GM18868 (cell line): ENCODE data around the gene BANP.
"Not testable (repeated sequence)": the region's sequence is repeated elsewhere in the genome, so short reads cannot be mapped to it uniquely, and the experiment has no call there.

Experiments used
- ATAC-seq: cut with Tn5 transposase; IDR thresholded peaks from one replicate; pipeline ENCODE4 v1.9.1; 2021; ENCODE audit warnings: mild to moderate bottlenecking, moderate library complexity; ENCODE audit not compliant: unreplicated experiment

The BANP gene

DNA sequence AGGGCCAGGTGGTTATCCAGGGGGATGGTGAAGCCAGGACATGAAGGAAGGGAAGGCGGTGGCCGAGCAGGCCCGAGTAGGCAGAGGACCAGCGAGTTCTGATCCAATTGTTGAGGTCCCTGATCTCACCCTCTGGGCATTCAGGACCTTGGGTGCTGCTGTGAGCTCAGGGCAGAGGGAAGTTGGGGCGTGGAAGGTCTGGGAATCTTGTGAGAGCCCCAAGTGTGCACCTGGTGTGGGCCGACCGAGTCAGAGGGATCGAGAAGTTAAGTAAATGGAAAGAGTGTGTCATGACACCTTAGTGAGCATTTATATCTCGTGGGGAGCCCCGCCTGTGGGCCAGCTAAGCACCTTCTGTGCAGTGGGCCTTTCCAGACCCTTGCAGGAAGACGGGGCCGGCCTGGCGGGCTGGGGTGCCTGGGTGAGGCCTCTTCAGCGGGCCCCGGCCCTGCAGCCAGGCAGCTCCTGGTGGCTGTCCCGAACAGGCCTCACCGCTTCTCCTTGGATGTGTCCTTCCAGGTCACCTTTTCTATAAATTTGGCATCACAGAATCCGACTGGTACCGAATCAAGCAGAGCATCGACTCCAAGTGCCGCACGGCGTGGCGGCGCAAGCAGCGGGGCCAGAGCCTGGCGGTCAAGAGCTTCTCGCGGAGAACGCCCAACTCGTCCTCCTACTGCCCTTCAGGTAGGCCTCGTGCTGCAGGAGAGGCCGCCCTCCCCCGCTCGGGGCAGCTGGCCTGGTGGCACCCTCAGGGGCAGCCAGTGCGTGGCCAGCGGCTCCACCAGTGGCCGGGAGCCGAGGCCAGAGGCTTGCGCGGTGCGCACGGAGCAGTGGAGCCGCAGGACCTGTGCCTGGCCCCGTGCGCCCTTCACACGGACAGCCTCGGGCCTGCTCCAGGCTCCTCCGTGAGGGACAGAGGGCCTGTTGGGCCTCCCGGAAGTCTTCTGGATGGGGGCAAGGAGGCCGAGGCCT, 76.0 kb downstream of the BANP start:
- no peak for ATAC-seq

DNA sequence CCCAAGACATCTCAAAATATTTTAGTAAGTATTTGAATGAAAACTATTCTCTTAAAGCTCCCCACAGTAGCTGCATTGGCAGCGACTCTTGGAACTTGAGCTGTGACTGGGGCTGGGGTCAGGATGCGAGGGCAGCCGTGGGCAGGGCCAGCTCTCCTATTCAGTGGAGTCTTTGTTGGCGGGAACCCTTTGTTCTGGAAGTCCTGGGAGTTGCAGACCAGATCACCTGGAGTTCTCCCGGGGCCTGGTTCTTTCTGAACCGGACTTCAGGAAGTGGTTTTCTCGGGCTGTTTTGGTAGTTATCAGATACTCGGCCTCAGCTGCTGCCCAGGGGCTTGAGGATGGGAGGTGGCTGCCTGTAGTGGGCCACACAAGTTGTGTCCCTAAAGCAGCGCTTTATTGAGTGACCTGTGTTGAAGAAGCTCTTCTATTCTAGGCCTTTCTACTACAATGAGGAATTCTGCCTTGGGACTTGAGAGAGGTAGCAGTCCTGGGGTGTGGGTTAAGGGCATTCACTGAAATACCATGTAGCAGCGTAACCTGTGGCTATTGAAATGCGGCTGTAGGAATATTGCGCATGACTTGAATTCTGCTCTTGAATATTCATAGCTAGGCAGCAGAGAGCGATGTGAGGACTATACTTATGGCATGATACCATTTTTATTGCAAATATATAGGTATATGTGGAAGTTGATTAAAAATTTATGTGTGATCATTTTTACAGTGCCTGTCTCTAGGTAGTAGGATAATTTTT, 77.1 kb downstream of the BANP start:
- ATAC-seq: not testable (repeated sequence)

DNA sequence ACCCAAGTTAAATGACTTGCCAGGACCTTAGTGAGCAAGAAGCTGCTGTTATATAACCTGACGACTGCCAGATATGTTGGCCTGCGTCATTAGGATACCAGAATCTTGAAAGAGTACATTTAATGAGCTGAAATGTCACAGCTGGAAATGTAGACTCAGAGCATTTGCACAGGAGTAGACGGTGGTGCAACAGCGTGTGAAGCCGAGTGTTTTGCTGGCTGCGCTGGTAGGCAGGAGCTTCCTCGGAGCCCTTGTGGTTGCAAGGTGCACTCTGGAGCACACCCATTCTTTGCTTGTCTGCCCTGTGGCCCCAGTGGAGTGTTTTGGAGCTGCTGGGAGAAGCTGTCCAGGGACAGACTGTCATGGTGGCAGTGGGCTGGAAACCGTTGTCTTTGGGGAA, 79.3 kb downstream of the BANP start:
- no peak for ATAC-seq

DNA sequence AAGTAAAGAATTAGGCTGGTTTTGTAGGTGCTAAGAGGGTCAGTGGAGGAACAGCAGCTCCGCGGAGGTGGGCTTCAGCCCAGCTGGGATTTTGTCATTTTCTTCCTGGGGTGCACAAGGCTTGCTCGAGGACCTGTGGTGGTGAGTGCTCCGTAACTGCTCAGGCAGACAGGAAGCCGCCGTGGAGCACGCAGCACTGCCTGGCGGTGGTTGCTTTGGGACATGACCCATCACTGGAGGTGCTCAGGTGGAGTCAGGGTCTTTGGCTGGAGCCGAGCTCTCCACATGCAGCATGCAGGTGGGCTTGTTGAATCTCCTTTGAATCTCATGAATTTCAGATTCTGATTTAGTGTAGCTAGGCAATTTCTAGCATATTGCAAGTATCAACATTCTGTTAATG, 79.7 kb downstream of the BANP start:
- ATAC-seq: not testable (repeated sequence)

DNA sequence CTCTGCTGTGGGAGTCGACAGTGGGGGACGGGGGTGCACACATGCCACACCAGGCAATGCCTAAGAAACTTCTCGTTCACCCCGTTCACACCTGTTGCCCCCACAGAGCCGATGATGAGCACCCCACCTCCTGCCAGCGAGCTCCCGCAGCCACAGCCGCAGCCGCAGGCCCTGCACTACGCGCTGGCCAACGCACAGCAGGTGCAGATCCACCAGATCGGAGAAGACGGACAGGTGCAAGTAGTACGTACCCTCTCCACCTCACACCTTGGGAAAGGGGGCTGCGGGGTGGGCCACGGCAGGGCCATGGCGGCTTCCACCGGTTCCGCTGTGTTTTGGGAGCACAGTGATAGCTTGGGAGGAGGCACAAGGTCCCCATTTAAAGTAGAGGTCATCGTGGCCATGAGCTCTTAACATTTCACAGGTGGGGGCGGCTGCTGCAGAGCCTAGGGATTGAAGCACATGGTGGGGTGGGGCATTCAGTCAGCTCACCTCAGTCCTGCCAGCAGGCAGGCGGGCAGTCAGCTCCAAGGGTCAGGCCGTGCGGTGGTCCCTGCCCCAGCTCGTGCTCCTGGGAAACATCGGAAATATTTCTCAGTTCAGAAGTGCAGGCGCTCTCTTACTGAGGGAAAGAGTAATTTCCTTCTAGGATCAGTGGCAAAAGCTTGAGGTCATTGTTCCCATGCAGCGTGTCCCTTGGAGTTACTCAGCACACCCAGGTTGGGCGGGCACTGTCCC, 81.9 kb downstream of the BANP start:
- ATAC-seq: not testable (repeated sequence)

DNA sequence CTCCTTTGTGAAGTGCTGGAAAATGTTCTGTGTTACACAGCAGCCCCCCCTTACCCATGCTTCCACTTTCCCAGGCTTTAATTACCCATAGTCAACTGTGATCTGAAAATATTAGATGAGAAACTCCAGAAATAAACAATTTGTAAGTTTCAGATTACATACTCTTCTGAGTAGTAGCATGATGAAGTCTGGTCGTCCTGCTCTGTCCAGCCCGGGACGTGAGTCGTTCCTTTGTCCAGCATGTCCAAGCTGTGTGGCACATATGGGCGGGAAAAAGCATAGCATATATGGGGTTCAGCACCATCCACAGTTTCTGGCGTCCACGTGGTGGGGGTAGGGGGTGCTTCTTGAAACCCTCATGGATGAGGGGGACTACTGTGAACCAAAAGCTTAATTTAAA, 83.5 kb downstream of the BANP start:
- ATAC-seq: no peak

DNA sequence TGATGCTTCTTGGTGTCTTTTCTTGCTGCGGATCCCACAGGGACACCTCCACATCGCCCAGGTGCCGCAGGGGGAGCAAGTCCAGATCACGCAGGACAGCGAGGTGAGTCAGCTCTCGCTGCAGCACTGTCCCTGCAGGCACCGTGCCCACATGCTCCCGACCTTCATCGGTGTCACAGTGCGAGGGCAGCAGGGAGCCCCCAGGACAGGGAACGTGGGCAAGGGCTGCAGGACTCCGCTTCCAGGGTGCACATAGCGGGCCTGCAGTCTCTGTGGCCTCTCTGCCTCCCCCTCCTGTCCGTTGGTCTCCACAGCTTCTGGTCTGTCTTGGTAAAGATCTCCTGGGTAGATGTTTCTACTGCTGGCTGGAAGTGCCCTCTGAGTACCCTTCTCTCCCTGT, 84.1 kb downstream of the BANP start:
- no peak for ATAC-seq

DNA sequence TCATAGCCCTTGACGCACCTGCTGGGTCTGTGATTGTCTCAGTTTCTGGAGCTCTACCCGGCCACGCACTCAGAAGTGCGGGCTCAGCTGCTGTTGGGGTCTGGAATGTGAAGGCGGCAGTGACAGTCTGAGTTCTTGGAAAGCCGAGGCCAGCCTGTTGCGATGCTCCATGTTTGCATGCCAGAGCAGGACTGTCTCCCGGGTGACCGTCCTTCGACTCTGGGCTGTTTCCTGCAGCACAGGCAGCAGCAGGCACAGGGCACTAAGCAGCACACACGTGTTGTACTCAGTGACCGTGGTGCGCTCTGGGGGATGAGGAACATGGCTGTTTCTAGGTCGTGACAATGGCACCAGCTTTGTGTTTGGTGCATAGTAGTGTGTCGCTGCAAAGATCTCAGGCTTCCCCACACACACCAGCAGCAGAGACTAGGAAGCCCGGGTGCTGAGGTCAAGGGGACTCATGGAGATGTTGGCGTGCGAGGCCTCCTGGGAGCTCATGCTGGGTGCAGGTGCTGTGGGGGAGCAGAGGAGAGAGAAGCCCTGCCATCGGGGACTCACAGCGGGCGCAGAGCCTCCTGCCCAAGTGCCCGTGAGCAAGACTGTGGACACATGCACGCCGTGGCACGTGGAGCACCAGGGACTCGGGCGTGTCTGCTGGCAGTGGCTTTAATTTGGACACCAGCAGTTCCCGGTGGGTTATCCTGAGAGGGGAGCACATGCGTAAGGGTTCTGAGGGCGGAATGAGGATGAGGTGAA, 84.8 kb downstream of the BANP start:
- not testable (repeated sequence) for ATAC-seq

DNA sequence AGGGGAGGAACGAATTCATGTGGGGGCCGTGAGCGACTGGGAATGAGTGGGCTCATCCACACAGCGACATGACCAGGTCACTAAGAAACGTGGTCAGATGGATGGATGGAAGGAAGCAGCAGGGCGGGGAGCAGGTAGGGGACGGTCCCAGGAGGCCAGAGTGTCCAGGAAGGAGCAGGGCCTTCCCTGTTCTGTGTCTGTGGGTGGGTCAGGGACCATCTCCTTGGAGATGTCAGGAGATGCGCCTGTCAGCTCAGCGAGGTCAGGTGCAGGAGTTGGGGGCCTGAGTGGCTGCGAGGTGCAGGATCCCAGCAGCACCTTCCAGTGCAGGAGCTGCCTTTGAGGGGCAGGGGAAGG, 85.4 kb downstream of the BANP start:
- ATAC-seq: not testable (repeated sequence)

DNA sequence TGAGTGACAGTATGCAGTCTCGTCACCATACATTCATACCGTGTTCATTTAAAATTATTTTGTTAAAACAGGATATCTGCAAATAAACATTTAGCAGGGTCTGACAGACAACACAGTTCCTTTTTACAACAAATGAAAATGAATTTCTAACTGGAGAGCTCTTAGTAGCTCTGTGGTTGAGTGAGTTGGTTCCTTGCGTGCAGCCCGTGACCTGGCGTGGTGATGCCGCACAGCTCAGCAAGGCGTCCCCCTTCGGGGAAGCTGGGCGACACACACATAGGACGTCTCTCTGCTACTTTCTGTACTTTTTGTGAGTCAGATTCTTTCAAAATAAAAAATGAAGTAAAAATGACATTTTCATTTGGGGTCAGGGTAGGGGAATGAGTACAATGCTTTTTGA, 86.1 kb downstream of the BANP start:
- ATAC-seq: not testable (repeated sequence)

DNA sequence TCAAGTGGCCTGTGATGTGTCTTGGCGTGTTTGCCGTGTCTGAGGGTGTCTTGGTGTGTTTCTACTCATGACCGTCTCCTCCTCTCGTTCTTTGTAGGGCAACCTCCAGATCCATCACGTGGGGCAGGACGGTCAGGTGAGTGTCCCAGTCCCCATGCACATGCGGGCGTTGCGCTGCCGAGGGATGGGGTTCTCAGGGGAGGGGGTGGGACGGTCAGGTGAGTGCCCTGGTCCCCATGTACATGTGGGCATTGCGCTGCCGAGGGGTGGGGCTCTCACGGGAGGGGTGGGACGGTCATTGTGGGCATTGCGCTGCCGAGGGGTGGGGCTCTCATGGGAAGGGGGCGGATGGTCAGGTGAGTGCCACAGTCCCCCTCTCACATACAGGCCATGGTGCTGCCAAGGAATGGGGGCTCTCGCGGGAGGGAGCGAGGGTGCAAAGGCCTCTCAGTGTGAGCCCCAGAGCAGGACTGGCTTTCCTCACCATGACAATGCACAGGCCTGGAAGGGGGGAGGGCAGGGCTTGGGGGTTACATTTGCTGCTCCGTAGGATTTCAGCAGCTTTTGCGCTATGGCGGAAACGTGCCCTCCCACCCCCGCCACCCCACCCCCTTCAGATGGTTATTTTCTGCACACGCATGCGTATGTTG, 86.8 kb downstream of the BANP start:
- ATAC-seq: not testable (repeated sequence)

DNA sequence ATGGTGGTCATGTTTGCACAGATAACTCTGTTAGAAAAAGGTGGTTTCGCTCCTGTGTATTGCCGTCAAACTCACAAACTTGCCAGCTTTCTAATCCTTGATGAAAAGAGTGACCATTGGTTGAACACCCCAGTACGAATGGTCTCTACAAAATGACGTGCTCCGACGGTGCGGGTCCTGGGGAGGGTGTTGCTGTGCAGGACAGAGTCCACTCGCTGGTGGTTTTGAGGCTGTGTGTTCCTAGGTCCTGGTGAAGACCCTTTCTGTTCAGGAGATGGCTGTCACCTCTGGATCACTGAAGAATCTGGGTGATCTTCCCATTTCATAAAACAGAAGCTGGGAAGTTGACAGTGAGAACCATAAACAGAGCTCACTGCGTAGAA, 87.3 kb downstream of the BANP start:
- ATAC-seq: not testable (repeated sequence)

DNA sequence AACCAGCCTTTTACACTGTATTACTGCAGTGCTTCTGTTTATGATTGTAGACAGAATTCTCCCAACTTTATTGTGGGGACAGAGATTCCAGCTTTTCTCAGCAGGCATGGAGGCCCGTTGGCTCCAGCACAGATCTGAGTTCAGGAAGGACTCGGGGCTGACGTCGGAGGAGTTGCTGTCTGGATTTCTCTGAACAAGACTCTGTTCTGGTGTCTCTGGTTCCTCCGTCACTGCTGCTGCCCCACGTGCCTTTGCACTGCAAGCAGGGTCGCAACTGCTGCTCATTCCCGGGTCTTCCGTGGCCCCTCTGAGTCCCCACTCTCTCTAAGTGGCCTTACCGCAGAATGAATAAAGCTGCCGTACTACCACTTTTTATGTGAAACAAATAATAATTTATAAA, 88.4 kb downstream of the BANP start:
- ATAC-seq: no peak

DNA sequence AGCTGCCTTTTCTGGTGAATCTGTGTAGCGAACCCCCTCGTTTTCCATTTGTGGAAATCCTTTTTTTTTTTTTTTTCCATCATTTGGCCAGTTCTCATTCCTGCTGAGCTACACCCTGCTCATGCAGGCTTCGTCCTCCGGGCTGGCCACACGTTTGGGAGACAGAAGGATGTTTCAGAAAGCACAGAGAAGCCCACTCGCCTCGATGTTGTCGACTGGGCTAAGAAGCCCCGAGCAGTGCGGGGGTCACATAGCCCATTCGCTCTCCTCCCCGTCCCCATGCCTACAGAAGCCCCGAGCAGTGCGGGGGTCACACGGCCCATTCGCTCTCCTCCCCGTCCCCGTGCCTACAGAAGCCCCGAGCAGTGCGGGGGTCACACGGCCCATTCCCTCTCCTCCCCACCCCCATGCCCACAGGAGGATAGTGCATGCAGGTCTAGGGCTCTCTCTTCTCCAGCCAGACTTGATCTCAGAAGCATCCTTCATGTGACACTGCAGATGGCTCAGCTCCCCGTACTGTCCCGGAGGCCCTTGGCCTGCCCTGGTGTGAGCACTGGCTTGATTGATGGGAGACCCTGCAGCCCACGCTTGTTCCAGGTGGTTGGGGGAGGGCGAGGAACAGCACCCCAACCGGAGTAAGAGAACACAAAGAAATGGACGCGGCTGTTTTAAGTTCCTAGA, 89.1 kb downstream of the BANP start:
- not testable (repeated sequence) for ATAC-seq

DNA sequence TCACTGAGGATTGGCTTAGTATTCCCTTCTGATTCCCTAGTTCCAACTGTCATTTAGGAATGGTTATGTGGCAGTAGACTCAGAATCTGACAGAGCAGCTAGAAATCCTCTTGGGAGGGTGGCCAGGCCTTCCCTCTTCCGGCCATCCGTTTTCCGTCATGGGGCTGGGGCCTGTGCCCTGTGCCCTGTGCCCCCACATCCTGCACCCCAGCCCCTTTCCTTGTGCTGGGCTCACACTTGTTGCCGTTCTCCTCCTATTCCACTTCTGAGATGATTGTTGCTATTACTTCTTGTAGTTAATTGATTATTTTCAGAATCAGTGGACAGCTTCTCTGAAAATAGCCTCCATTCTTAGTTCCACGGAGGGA, 89.6 kb downstream of the BANP start:
- ATAC-seq: not testable (repeated sequence)

DNA sequence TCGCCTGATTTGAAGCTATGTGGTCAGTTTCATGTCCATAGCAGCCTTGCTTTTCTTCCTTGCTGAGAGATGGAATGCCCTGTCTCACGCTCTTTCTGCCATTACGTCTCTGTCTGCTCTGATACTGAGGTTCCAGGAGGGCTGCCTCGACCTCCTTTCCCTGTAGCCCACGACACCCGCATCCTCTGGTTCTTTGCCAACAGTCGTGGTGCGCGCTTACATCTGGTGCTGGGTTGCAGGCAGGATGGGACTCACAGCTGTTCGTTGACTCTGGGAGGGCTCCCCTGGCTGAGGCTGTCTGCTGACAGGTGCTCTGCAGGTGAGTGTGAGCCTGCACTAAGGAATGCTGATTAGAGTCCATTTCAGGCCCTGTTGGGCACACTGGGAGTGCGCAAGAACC, 90.3 kb downstream of the BANP start:
- ATAC-seq: not testable (repeated sequence)

DNA sequence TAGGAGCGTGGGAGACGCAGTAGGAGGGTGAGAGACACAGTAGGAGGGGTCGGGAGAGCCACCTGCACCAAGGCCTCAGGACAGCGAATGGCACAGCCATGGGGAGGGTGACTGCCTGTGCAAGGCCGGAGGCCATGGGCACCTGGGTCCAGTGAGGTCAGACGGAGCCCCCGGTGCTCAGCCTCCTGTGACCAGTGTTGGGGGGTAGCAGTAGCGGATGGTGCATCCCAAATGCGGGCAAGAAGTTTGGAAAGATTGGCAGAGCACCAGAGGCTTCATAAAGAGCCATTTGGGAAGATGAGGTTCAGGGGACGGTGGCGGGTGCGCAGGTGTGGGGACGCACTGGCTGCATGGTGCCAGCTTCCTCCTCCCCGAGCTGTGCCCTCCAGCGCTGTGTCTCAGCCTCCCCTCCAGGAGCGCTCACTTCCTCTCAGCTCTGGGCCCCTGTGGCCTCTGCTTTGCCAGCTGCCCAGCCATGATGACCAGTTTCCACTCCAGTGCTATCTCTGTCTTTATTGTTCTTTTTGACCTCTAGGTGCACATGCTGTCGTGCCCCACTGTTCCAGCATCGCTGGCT, 90.8 kb downstream of the BANP start:
- not testable (repeated sequence) for ATAC-seq

DNA sequence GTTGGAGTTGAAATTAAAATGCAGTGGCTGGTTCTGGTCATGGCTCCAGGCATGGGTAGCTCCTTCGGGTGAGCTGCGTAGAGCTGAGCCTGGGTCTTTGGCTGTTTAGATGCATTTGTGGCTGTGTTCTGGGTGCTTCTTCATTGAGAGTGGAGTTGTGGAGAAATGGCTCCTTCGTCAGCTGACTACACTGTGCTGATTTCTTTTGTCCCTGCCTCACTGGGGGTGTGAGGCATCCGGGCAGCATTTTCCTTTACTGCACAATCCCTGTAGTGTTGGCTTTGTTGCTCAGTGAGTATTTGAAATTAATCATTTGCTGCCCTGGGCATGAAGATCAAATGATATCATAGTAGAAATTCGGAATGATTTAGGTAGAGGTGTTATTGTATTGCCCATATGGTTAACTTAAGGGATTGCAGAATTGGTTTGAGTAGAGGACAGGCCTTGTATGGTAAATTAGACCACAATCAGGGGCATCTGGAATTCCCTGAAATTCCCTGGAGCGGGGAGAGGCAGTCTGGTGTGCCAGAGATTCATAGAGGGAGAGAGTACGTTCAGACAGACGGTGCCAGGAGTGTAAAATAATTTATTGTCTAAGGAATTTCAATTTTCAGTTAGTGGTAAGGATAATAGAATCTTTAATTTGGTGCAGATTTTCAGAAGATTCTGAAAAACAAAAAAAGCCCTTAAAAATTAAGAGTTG, 92.1 kb downstream of the BANP start:
- not testable (repeated sequence) for ATAC-seq
